BE2C (cell line): ENCODE measurements around the gene OR10H4.
"Not testable (repeated sequence)": the region's sequence is repeated elsewhere in the genome, so short reads cannot be mapped to it uniquely, and the experiment has no call there.

Source experiments
- DNase-seq: peaks from one replicate; pipeline ENCODE4 v3.0.0-alpha.2; 2020
- H3K27me3 ChIP-seq: fragments of 250-450 bp; sonication (Bioruptor Pico); 2 replicates; pipeline ENCODE4 v1.5.1; 2020; ENCODE audit warnings: mild to moderate bottlenecking
- H3K36me3 ChIP-seq: fragments of 250-450 bp; sonication (Bioruptor Pico); 2 replicates; pipeline ENCODE4 v1.5.1; 2020; ENCODE audit warnings: mild to moderate bottlenecking
- H3K4me1 ChIP-seq: fragments of 250-450 bp; sonication (Bioruptor Pico); 2 replicates; pipeline ENCODE4 v1.5.1; 2020
- H3K4me3 ChIP-seq: 2 replicates; pipeline ENCODE4 v1.5.1; 2011; ENCODE audit warnings: low read depth, low read length
- H3K9me3 ChIP-seq: fragments of 250-450 bp; sonication (Bioruptor Pico); 2 replicates; pipeline ENCODE4 v1.5.1; 2020
- CTCF ChIP-seq: IDR thresholded peaks from 2 replicates; pipeline ENCODE4 v1.5.1; 2012; ENCODE audit warnings: mild to moderate bottlenecking, low read depth, low read length

Gene OR10H4

GRCh38 chr19:15977690-15978089 is 28.9 kb downstream of the OR10H4 start:
- H3K36me3 ChIP-seq, result no peaks in the 10 kb centered on the region
- no peaks in the 10 kb centered on the region for H3K4me1 ChIP-seq
- no peak overlapping the region for H3K4me3 ChIP-seq
- TF ChIP-seq CTCF, result no peak
- H3K9me3 ChIP-seq, result no peaks in the 10 kb centered on the region; the same call in 1 of the 2 replicates
- DNase-seq, result no peak
- no peaks in the 10 kb centered on the region for H3K27me3 ChIP-seq

- Histone ChIP-seq H3K4me1 (no peaks in the 10 kb centered on the region), H3K9me3 (no peaks in the 10 kb centered on the region; the same call in 1 of the 2 replicates), H3K27me3 (no peaks in the 10 kb centered on the region), H3K36me3 (no peaks in the 10 kb centered on the region), H3K4me3 (no peak overlapping the region)
- no peak for DNase-seq
- TF ChIP-seq CTCF, result no peak
These were observed 30.5 kb downstream of the OR10H4 start for GRCh38 chr19:15979293-15979692.

- H3K9me3 ChIP-seq, H3K4me1 ChIP-seq, H3K4me3 ChIP-seq, H3K36me3 ChIP-seq, DNase-seq, H3K27me3 ChIP-seq: not testable (repeated sequence)
These were observed 37.0 kb downstream of the OR10H4 start for GRCh38 chr19:15985831-15986230.

GRCh38 chr19:15986701-15987100 is 37.9 kb downstream of the OR10H4 start:
- no peak overlapping the region for H3K4me3 ChIP-seq
- TF ChIP-seq CTCF, result no peak
- no peaks in the 10 kb centered on the region for H3K36me3 ChIP-seq
- no peaks in the 10 kb centered on the region for H3K9me3 ChIP-seq
- no peak for DNase-seq
- H3K4me1 ChIP-seq, result no peaks in the 10 kb centered on the region
- no peaks in the 10 kb centered on the region for H3K27me3 ChIP-seq

GRCh38 chr19:15989889-15990288 is 41.1 kb downstream of the OR10H4 start:
- DNase-seq, result no peak
- H3K27me3 ChIP-seq, result no peaks in the 10 kb centered on the region
- H3K4me1 ChIP-seq, result no peaks in the 10 kb centered on the region
- H3K36me3 ChIP-seq, result no peaks in the 10 kb centered on the region
- TF ChIP-seq CTCF, result no peak
- no peaks in the 10 kb centered on the region for H3K9me3 ChIP-seq
- H3K4me3 ChIP-seq, result no peak overlapping the region

- no peak for TF ChIP-seq CTCF
These were observed 42.8 kb downstream of the OR10H4 start for GRCh38 chr19:15991602-15992001.

GRCh38 chr19:15992014-15992413 is 43.2 kb downstream of the OR10H4 start:
- no peak for TF ChIP-seq CTCF
- Histone ChIP-seq H3K9me3 (no peaks in the 10 kb centered on the region), H3K4me3 (no peak overlapping the region), H3K27me3 (no peaks in the 10 kb centered on the region), H3K36me3 (no peaks in the 10 kb centered on the region), H3K4me1 (no peaks in the 10 kb centered on the region)
- DNase-seq, result no peak

More at GRCh38 chr19:15991602-15992001, 42.8 kb downstream of the OR10H4 start:
- Histone ChIP-seq H3K27me3 (no peaks in the 10 kb centered on the region), H3K4me3 (no peak overlapping the region), H3K9me3 (no peaks in the 10 kb centered on the region), H3K36me3 (no peaks in the 10 kb centered on the region), H3K4me1 (no peaks in the 10 kb centered on the region)
- DNase-seq, result no peak
